HT-29 (cell line): ENCODE results near the gene TAF4B. TPM values are rescaled to one million over a fixed set of nuclear protein-coding genes. Genes with fewer than 3 reads are reported as not detected.
"Not testable (repeated sequence)": the region's sequence is repeated elsewhere in the genome, so short reads cannot be mapped to it uniquely, and the experiment has no call there.

ENCODE experiments used
- DNase-seq: peaks from one replicate; pipeline ENCODE4 v3.0.0-alpha.2; 2015; ENCODE audit warnings: low spot score
- total RNA-seq: library from RNA; depleted of rRNA; stranded (reverse); fragments of >200 nt; shearing (Covaris generic); gene quantifications from 2 replicates; pipeline ENCODE4 v1.2.3, GENCODE V29; 2014

TAF4B gene
- total RNA-seq, 1 experiment from 2014 or later = 7.8 TPM

DNA sequence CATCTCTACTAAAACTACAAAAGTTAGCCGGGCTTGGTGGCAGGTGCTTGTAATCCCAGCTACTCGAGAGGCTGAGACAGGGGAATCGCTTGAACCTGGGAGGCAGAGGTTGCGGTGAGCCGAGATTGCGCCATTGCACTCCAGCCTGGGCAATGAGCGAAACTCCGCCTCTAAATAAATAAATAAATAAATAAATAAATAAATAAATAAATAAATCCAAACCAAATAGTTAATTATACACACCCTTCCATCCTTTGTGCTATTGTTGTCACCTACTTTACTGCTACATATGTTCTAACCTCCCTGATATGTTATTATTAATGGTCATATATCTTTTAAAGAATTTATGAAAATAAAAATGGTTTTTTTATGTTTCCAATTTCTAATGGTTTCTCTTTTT is 155.3 kb downstream of the TAF4B start:
- not testable (repeated sequence) for DNase-seq

DNA sequence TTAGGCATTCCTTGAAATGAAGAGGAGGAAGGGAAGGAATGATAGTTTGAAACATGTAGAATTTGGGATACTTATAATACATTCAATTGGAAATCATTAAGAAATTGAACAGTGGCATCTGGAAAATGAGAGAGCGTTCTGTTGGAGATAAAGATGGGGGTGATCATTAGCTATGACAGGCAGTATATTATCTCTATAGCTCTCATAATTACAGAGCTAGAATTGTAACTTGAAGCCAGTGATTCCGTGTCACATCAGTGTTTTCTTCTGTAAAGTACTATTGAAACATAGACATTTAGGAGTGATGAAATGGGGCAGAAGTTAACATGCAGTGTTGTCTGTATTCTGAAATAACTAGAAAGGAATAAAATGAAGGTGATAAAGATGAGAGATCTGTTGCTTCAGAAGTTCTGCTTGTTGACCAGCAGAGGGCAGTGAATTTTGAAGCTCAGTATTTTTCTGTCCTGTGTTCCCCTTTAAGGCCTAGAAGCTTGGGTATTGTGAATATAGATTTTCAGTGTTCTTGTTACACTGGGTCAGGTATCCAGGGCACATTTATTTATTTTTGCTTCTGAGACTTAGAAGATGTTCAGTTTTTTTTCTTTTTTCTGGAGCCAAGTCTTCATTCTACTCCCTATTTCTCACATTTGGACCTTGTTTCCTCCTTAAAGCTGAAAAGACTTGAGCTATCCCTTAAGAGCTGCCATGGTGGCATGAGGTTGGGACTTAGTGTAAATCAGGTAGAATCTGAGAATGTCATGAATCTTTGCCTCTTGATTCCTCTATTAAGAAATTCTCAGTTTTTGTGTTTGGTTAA is 157.4 kb downstream of the TAF4B start:
- peak; percentile 42 for DNase-seq

DNA sequence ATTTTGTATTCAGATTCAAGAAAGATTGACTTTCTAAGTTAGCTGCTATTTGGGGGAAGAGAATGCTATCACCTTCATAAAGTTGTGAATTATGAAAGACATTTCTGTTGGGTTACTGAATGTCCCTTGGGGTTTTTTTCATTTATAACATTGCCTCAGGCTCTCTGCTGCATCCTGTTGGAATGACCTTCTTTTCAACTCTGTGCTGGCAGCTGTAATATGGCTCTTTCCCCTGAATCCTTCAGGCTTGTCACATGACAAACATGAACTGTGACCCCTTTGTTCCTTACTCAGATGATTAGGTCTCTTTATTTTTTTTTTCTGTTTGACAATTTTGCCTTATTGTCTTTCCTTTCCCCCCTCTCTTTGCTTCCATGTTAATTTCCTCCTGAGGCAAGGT is 159.8 kb downstream of the TAF4B start:
- peak; percentile 24 for DNase-seq

DNA sequence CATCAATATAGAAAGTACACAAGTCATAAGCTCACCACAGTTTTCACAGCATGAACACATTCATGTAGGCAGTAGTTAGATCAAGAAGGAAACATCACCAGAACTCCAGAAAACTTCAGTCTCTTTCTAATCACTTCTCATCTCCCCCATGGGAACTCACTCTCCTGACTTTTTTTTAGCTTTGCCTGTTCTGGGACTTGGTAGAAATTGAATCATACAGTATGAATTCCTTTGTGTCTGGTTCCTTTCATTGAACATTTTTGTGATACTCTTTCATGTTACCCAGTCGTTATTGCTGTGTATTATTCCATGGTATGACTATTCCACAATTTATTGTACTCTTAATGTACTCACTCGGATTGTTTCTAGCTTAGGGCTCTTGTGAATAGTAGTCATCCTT is 160.2 kb downstream of the TAF4B start:
- peak; percentile 3 for DNase-seq

DNA sequence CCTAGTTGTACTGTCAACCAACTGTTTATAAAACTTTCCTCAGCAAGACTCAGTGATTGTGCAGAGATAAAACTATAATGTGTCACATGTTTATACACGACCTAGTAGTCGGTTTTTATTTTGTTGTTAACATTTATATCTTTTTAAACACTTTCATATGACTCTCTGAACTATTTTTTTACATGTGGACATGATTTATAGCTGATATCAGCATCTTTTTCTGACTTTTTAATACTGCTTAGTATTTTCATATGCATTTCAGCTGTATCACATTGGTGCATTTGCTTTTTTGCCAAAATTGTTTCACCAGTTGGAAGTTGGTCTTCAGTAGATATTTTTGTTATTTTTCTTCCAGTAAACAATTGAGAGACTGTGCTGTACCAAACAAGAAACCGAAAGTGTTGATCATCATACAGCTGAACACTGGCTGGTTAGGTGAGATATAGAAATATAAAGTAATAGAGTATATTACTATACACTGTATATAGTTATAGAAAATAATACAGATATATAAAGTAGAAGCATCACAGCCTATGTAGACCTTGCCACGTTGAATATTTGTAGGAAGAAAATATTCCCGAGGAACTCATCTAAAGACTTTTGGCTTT is 167.9 kb downstream of the TAF4B start:
- no peak for DNase-seq

DNA sequence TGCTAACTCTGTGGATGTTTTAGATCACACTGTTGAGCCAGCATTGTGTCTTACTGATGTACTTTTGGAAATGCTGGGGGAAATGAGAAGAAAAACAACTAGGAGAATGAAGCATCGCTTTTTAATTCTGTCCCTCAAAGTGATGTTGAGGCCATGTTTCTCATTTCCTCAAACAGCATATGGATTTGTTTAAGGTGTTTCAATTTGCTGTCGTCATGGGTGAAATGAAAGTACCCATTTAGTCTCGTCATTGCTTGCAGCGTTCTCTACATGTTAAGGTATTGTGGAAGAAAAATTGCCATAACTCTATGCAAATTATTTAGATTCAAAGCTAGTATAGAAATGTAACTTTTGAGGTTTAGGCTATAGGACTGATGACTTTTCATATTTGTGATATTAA is 170.8 kb downstream of the TAF4B start:
- no peak for DNase-seq

DNA sequence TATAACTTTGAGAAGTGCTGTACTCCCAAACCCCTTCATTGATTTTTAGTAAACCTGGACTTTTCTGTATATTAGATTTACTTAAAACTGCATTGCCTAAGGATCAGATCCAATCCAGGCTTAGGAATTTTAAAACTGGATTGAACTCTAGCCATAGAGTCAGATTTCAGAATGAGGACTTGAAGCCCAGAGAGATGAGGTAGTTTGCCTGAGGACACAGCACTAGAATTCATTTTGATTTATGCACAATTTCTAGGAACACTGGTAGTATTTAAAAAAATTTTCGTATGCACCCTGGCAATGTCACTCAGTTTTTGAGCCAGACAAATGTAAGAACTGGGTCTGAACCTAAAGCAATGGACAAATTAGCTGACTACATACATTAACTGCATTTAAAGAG is 177.2 kb downstream of the TAF4B start:
- DNase-seq = no peak

DNA sequence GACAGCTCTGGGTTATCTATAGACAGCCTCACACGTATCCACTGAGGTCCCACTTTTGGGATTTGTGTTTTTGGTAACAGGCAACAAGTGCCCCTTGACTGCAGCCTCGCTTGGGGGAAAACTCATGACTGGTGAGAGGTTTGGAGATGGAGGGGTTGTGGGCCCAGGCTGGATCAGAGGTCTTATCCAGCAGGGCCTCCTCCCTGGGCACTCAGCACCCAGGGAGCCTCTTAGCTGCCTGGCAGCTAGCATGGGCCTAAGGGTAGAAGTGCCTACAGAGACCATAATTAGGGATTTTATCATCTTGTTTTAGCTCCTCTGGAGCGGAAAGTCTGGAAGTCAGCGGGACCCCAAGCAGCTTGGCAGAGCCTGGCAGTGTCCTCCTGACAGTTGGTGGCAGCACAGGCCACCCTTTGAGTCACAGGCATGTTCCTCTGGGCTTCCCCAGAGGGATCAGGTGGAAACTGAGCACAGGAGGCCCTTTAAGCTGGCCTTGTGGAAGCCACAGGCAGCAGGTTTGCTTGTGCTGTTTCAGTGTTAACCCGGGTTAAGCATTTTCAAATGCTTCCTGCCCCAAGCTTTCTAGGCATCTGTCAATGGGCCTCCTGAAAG is 179.1 kb downstream of the TAF4B start:
- peak; percentile 42 for DNase-seq

DNA sequence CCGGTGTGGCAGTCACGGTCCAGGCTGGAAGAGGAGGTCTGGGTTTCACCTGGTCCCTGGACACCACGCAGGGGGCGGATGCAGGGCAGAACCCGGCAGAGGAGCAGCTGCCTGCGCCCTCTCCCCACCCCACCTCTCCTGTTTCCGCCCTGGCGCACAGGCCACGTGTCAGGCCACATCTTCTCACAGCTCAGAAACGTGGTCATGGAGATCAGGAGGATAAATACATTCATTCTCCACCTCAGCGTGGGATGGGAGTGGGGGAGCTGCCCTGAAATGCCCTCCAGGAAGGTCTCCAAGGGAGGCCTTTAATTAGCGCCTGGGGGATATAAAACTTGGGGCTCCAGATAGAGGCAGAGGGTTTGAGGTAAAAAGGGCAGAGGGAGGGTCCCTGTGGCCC is 180.1 kb downstream of the TAF4B start:
- no peak for DNase-seq

DNA sequence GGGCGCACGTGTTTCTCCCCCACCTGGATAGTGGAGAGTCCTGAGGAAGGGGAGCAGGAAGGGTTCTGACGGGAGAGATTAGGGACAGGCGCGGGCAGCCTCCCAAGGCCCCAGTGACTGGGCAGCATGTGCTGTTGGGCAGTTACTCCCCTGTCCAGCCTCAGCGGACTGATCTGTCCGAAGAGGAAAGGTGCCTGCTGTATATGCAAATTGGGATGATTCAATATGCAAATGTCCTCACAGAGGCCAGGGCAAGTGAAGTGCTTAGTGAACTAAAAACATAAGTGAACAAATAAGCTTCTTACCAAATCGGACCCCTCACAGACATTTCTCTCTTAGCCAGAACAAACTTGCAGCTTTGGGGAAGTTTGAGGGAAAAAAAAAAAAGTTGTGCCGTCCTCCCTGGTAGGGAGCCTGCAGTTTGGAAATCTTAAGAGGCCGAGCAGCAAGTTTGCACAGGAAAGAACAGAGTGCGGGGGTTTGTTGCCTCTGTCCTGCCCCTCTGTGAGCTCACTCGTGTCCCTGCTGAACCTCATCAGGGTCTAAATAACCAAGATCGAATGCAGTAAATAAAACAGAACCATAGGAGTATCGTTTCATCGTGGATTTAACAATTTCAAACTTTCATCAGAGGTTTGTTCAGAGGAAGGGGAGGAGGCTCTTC is 180.7 kb downstream of the TAF4B start:
- no peak for DNase-seq

DNA sequence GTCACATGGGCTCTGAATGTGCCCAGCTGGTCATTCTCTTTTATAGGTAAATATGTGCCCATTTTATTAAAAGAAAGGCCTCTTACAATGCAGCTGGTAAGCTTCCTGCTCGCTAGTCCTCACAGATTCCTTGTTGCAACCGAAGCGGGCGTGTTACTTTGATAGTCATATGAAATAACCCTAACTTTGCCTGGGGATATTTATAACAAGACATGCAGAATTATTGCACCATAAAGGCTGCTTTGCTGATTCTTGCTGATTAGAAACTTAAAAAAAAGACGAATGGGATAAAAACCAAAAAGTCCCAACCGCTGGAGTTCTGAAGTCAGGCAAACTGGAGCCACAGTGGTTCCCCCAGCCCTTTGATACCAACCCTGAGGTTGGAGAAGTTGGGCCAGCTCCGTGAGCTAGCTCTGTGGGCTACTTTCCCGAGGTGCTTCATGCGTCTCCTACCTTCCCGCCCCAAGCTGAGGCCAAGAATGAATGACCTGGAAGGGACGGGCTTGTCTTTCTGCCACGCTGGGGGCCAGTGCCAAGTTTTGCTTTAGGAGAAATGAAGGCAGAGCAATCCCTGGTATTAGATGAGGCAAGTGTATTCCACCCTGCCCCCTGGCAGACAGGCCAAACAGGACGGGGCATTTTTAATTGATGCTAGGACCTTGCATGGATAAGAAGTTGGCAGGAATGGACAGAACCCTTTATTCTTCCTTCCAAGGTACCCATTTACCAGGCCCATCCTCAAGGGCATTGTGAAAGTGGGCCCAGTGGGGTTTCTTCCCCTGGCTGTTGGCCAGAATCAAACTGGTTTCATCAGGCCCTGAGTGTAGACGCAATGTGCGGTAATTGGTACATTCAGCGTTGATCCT is 181.7 kb downstream of the TAF4B start:
- no peak for DNase-seq

DNA sequence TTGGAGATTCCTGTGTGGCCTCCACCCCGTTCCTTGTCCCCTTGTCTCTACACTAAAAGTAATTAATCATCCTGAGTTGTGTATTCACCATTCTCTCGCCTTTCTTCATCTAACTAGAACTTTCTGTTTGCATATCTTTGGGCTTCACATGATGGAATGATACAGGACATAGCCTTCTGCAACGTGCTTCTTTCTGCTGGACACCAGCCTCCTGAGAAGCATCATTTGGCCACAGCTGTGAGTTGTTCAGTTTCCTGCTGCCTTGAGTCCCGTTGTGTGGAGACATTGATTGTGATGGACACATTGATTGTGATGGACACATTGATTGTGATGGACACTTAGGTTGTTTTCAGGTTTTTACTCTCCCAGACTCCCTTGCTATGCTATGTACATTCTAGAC is 182.8 kb downstream of the TAF4B start:
- no peak for DNase-seq

DNA sequence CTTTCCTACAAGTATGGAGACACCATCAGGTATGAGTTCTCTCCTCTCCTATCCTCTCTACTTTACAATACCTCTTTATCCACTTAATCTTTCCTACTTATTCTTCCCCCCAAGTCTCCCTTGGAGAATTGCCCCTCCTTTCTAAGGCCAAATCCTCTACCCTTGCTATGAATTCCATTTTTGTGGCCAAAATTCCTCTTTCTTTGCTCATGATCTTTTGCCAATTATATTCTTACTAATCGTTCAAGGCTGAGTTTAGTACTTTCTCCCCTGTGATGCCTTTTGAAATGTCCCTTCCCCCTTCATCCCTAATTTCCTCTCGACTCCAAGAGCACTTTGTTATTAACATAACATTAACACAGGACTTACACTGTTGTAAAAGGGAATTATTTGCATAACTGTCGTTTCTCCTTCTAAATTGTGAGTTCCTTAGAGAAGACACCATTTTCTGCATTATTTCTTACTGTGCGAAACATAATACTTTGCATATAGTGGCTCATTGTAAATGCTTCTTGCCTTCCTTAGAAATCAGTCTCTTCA is 188.7 kb downstream of the TAF4B start:
- DNase-seq = no peak

DNA sequence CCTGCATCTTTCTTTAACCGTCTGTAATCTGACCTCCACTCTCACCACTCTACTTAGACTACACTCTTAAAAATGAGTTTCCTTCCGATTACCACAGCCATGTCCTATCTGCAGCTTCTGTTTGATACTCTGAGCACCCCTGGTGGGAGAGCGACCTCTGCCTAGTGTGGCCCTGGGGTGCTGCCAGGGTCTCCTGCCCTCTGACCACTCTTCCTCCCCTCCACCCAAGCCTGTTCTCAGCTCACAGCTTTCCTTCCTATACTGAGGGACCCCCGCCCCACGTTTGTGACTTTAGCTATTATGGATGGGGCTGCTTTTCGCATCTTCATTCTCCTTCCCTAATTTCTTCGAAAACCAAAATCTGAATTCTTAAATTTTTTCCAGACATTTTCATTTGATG is 189.4 kb downstream of the TAF4B start:
- DNase-seq = no peak

DNA sequence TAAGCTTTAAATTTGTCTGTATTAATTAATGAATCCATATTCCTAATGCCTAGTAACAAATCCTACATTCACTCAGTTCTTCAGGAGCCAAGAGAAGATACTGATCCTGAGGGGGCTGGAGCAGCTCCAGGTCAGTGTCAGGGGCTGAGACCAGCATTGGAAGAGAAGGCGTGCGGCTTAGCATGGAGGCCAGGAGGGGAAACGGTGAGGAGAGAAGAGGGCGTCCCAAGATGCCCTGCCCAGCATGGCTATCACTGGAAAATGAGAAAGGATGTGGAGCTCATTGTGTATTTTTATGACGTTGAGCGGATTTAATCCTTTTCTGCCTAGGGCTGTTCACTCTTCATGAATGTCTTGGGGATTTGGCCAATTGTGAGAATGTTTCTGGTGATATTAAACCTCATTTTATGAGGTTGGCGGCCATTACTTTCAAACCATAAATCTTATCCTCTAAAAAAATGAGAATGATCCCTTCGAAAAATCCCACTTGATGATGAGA is 190.5 kb downstream of the TAF4B start:
- no peak for DNase-seq

DNA sequence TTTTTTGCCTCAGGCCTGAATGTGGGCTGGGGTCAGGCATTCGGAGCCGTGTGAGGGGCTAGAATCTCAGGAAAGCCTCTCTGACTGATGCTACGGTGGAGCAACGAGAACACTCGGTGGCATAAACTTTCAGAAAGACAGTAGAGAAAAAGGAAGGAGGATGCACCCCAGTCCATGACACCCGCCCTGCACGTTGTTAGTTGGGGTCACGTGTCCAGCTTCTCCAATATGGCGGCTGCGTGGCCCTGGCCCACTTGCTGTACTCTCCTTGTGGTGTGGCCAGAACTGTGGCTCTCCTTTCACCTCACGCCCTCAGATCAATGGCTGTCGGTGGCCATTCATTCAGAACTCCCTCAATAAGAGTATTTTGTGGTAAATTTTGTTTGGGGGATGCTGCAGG is 190.9 kb downstream of the TAF4B start:
- DNase-seq = no peak

DNA sequence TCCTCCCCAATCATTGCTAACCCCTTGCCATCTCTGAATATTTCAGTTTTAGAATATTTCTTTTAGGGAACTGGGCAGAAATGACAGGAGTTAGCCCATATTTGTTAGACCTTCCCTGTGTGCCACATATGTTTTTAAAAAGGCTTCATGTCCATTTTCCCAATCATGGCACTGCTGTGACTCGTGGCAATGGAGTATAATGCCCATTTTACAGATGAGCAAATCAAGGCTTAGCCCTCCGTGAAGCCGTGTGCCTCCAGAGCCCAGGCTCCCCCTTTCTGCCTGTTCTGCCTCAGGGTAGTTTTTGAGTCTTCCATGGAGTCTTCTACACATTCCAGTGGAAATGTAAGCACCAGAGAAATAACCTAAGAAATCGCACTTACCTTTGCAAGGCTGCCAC is 192.0 kb downstream of the TAF4B start:
- no peak for DNase-seq

DNA sequence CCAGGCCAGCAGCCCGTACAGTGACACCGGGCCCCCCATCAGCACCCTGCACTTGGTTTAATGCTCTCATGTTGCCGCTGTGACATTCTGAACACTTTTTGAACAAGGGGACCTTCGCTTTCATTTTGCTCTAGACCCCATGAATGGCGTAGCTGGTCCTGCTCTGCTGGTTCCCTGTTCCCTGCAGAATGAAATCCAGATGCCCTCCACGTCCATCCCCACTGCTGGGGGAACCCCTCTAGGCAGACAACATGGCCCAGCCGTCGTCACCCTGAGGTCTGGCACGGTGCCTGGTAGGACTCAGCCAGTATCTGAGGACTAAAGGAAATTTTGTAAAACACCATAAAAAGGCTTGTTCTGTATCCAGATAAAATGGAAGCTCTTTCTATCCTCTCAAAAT is 193.5 kb downstream of the TAF4B start:
- no peak for DNase-seq

DNA sequence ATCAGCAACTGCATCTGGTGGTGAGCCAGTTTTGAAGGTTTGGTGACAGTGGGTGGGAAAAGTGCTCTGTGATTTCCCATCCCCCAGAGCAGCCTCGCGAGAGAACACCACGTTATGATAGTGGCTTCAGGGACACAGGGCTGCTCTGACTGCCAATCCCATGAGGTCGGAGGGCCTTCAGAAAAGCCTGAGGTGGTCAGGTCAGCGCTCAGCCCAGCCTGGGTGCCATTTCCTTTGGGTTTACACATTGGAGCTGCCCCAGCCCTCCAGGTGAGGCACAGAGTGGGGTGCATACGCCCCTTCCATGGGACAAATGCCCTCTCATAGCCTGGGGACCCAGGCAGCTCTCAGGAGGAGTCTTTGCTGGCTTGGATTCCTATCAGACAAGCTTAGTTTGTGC is 195.3 kb downstream of the TAF4B start:
- DNase-seq = no peak

DNA sequence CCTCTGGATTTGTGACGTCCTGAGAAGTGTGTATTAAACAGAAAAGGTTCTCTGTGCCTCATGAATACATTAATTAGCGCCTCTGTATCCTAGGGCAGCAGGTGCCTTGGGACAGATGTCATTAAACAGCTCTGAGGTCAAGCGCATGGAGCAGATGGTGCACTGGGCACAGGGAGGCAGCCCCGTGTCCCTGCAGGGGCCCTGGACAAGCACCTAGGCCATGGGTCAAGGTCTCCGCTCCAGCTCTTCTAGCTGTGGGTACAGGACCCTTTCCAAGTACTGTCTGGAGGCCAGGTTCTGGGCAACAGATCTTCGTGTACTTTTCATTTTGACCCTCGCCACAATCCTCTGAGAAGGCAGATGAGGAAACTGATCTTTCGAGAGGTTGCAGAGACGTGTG is 195.7 kb downstream of the TAF4B start:
- DNase-seq = no peak
